Hepatic stellate cell (primary cell): Measurements from ENCODE around the gene TMEM144.

Source experiments
- DNase-seq: peaks from one replicate; pipeline ENCODE4 v3.0.0; 2011; ENCODE audit warnings: low spot score

TMEM144 gene

DNA sequence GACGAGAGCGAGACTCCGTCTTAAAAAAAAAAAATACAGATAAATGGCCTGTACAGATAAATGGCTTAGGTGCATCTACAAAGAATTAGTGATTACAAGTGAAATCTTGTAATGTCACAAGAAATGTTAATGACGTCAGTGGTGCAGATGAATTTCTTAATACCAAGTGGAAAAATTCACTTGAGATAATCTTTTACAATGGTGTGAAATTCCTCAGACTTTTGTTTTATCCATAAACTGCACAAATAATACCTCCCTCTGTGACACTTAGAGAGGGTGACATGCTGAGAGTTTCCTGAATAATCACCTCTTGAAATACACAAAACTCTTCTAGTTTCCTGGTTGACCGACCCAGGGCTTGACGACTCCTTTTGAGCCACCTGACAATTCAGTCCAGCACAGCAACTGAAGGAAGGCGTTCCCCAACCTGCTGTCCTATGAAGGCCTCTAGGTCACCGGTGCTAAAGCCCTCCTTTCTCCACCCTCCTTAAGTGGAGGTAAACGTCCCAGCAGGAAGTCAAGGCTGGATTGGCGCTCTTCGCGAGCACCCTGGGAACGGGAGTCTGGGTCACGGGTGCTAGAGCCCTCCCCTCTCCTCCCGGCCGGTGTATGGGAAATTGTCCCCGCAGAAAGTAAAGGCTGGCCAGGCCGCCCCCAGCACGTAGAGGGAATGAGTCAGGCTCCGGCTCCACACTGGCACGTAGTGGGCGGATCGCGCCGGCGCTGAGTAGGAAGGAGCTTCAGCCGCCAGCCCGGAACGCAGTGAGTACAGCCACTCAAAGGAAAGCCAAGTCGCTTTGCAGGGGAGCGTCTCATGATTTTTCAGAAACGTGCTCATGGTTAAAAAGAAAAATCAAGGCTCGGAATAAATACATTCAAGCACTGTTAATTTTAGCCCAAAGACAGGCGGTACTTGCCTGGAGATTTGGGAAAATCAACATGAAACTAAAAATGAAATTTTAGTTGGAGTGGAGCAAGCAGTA, at the start of gene TMEM144:
Gene TMEM144 (plus strand): TSS at position 662 of the 983 bp plus-strand sequence. CDS start 2,182 bp downstream, outside the sequence.
- DNase-seq = peak; percentile 77

DNA sequence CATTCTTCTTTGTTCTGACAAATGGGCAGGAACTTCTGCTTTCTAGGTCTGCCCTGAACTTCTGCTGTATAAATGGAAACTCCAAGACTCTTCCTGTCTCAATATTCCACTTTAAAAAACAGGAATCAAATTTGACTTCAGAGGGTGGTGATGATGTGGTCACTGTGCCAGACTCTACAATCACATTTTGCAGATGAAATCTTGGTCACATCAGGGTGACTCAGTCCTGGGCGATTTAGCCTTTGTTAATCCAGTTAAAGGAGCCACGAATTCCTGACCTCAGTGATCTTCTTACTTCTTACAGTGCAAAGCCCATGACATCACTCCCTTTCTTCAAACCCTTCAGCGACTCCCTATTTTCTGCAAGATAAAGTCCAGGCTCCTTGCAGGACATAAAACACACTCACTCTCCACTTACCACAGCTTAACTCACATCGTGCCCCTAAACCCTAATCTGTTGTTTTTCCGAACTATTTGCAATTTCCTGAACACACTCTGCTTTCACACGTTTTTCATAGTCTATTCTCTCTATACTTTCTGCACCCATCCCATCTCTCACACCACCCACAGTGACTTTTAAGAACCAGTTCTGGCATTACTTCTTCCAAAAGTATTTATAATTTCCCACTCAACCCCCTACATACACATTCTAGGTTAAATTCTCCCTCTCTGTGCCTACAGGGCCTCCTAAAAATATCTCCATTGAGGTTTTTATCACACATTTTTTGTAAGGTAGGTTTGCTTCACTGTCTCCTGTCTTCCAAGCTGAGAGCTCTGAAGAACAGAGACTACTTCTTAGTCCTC, 48.5 kb upstream of the TMEM144 start:
- DNase-seq = peak; percentile 64

DNA sequence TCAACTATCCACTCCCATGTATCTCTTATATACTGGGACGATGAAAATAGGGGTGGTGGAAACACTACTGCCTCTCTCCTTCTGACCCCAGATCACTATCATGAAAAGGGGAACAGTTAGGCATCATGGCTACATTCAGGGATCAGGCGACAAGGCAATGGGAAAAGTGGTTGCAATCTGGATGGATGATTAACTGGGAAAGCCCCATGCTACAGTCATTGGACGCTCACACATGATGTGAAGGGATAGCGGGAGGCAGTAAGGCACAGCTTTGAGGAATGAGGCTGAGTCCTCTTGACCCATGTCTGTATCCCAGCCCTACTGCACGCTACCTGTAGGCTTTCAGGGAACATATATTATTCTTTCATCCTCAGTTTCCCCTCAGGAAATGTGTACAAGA, 47.7 kb upstream of the TMEM144 start:
- no peak for DNase-seq

DNA sequence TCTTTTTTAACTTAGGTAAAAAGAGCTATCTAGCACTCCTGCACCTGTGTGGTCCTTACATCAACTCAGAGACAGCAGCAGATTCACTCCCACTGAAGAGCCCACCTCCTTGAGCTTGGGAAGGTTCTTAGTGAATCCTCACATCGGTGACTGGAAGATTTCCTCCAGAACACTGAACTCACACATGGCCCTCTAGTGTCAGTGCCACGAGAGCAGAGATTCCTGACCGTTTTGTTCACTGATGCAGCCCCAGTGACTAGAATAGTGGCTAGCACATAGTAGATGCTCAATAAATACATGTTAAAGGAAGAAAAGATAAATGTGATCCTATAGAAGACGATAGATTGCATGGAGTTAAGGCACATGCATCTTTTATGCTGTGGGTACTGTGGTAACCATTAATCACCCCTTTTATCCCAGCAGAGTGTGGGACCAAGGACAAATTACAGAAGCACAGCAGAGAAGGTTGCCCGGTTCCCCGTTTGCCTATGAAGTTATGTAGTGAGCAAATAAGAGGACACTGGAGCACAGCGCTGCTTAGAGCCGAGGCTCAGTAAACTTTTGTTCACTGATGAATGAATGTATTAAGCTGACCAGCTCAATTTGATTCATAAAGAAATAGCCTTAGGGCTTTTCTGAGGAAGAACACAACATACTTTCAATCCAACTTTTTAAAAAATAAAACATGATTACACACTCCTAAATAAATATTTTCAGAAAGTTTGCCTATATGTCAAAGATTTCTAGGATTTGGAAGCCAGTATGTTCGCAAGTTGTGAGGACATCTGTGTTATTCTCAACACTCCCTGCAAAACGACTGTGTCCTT, 46.1 kb upstream of the TMEM144 start:
- no peak for DNase-seq

DNA sequence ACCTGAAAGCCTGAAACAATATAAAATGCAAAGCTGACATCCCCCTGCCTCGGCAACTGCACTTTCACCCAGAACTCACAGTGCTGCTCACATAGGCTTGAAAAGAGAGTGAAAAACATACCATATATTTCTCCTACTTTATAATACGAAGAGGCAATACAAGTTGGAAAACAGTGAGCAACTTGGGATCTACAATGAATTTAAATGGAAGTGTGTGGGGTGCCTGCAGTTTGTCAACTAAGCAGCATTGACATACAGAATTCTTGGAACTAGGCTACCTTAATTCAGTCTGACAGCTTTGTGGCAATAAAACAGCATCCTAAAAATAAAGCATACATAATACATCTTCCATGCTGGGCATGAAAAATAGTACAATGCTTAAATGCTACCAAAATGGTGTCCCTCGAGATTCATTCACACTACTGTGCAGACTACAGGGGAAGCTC, 45.5 kb upstream of the TMEM144 start:
- no peak for DNase-seq

DNA sequence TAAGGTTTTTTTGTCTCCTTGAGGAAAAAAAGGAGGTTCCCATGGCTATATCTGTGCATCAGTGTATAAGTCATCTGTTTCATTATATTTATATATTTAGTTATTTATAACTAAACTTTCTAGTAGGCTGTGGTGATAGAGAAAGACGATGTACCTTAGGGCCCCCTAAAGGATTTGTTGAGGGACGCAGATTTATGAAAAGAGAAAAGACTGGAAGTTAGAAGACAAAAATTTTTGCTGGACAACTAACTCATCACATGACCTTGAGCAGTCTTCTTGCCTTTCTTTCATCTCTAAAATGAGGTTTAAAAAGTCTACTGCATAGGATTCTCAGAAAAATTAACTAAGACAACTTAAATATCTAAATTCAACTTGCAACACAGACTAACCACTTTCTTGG, 43.6 kb upstream of the TMEM144 start:
- DNase-seq = no peak

DNA sequence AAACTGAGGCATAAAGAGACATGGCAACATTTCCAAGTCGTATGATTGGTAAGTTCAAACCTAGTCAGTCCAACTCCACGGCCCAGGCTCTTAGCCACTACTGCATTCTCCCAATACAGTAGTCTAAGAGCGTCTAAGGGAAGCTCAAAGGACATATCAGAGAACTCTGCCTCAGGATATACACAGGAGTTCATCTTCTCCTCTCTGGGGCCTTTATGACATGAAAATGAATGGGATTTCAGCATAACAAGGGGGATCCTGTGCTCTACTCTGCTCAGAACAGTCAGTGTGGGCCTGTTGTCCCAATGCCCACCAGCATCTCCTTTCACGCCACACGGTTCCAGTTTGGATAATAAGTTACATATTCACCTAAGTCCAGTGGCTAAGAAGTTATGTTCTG, 41.7 kb upstream of the TMEM144 start:
- no peak for DNase-seq

DNA sequence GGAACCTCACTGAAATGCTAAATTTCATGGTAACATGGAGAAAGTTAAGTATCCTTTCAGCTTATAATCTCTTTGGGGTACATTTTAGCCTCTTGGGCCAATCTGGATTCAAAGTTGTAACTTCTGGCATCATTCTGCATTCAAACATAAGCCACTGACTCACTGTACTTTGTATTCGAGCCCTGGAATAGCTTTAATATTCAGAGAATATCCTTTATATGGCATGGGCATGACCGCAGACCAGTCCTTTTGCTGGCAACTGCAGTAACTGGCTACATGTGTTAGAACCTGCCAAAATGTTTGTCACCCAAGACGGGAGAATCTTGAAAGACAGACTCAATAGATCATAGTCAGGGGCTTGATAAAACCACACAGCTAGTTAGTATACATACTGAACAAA, 40.8 kb upstream of the TMEM144 start:
- DNase-seq = no peak

DNA sequence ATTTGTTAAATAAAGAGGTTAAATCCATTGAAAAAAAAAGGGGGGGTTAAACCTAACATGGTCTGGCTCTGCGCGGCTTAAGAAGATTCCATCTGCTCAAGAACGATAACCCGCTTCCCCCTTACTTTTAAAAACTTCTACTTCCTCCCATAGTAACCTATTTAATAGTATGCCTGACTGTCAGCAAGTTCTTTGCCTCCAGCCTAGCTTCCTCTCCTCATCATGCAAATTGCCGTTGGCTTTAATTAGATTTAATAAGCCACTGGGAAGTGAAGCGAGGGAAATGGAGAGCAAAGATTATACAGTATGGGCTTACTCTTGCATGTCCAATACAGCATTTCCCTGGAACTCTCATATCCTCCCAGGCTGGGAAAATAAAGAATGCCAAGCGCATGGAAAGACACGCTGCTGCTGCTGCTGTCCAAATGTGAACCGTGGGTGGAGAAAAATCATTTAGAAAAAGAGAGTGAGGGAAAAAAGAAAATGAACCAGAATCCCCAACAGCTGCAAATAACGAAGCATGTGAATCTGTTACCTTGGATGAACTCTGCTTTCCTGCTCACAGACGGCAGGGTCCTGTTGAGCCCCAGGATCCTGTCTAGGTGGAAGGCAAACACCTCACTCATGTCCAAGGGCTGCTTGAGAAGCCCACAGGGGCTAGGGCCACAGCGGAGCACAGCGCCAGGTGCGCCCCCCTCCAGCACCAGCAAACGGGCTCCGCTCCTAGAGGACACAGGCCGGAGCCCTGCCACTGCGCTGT, 40.2 kb upstream of the TMEM144 start:
- DNase-seq = no peak

DNA sequence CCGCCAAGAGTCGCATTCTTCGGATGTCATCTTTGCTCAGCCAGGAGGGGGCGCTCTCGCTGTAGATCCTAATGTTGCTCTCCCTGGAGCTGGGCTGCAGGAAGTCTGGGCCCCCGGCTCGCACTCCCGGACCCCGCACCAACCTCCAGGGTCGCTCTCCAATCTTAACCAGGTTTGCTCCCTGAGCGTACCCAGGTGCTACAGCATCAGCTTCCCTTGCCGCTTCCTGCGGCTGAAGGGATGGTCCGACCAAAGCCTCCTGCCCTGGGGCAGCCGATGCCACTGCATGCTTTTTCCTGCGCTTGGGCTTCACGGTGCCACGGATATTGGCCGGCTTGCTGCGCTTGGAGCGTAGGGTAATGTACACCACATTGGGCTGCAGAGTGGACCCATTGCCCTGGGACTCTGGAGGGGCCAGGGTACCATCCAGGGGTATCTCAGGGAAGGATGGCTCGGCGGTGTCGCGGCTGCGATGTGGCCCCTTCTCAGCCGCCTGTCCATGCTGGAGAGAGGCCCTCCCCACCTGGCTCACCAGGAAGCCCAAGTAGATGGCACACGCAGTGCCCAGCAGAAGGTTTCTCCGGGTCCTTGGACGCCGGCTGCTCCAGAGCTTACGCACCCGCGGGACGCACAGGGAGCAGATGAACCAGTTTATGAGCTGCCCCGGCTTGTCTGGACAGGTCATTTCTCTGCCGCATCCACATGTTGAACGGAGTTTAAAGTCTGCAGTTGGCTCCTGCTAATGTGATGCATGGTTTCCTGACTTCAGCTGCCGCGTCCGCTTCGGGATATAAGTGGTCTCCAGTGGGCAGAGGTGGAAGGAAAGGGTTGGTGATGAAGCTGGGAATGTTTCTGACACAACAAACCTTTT, 39.4 kb upstream of the TMEM144 start:
- DNase-seq = no peak

DNA sequence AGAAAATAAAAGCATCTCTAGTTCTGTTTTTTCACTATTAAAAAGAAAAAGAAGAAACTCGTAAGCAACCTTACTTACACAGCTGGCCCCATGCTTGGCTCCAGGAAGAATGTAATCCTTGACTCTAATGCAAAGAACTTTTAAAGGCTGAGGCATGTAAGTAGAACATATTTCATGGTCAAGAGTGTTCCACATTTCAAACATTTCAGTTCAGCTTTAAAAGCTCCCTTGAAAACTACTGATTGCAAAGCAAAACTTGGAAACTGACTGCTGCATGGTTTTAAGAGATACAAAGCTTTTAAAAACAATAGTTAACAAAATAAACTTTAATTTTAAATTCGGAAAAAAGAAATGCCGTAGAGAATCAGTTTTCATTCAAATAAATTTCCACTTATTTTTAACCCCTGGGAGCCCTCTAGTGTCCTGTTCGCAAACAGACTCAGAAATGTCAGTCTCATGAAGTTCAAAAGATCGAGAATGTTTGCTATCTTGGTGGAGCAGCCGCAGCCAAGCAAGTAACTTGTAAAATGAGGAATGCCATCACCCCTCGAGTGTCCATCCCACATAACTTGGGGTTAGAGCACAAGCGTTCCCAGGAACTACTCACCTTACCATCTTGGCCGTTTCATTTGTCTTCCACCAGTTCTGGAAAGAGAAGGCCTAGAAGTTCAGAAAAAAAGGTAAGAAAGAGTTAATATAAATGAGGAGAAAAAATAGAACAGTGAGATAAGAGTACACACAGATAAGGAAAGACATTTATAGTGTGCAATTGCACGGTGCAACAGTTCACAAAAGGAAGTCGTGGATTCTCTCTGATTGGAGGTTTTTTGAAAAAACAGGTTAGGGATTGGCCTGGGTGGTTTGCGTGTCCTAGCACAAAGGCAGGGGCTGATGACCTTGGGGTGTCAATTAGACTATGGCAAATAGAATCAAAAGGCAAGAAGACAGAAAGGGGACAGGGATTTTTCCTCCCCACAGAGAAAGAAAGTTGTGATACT, 37.7 kb upstream of the TMEM144 start, which contains the start of gene GASK1B:
Gene GASK1B (minus strand): TSS at position 765 of the 998 bp plus-strand sequence. CDS start 1,650 bp downstream, outside the sequence.
- DNase-seq = no peak

DNA sequence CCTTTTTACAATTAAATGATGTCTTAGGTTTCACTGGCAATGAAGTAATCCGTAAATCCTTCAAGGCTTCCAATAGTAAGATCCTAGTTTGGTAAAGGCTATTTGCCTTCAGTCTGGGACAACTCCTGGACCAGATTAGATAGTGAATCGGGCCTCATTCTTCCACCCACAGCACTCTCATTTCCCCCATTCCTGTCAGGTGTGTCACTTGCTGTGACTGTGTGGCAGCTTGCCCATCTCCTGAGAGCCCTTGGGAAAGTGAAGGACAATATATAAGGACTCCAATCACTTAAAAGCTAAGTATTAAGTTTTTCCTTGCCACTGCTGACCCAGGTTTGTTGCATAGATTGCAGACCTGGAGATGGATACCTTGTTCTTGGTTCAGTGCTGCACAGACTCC, 34.2 kb upstream of the TMEM144 start:
- no peak for DNase-seq

DNA sequence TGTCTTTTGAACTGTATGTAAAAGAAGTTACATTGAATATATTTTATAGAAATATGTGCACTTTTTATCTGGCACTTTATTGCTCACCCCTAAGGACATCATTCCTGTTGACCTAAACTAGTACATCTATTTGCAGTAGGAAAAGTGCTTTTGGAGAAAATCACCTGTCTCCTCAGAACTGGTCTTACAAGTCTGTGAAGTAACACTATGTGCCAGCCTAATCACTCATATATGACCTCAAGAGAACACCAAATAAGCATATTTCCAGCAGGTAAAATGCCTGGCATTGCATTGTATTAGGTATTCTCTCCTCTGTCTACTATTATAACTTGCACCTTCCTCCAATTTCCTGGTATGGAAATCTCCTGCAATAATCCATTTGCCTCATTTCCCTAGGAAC, 33.5 kb upstream of the TMEM144 start:
- DNase-seq = no peak

DNA sequence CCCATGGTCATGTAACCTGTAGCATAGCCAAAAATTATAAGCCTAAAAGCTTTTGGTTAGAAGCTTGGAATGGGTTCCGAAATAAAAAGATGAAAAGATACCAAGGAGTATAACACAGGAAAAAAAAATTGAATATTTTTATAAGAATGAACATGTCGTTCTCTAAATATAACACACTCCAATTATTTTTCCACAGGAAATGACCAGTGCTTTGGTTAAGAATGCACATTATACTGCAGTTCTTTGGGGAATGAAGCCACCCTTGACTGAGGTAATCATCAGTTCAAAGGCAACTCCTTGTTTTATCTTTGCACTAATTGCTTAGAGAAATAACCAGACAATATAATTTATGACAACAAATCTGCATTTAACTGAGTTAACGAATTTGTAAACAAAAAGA, 30.8 kb upstream of the TMEM144 start:
- no peak for DNase-seq

DNA sequence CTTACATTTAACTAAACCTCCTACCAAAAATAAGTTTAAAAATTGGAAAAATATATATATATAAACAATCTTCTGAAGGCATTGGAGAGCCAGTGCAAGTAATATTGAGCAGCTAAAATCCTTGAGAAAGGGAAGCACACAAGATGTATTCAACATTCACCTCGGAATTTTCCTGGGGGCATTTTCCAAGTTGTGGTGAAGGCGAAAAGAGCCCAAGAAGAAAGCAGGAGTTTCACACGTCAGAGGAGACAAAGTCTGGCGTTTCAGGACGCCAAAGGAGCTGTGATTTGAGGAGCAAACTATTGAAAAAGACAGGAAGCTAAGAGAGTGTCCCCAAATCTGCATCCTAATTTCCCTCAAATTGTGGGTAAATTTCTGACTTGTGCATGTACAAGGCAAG, 28.4 kb upstream of the TMEM144 start:
- DNase-seq = no peak

DNA sequence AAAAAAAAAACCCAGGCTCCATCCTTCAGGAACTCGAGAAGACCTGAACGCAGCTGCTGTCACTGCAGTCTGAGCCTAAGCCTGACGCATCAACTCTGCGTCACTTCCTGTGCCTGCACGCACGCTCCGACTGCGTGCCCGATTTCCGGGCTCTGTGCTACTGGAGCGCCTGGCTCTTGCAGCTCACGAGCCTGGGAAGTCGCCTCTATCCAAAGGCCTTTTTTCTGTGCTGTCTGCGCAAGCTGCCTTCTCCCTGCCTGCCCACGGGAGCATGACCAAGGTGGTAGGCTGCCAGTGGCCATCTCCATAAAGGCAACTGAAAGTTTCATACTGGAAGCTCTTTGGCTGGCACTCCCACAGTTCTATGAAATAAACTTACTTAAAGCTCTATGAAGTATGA, 27.6 kb upstream of the TMEM144 start:
- no peak for DNase-seq

DNA sequence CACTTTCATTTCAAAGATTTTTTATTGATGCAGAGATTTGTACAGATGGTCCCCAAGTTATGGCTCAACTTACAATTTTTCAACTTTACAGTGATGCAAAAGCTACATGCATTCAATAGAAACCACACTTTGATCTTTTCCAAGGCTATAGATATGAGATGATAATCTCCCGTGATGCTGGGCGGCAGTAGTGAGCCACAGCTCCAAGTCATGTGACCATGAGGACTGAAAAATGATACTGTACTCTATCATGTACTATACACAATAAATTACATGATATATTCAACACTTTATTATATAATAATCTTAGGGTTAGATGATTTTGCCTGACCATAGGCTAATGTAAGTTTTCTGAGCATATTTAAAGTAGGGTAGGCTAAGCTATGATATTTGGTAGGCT, 23.5 kb upstream of the TMEM144 start:
- no peak for DNase-seq

DNA sequence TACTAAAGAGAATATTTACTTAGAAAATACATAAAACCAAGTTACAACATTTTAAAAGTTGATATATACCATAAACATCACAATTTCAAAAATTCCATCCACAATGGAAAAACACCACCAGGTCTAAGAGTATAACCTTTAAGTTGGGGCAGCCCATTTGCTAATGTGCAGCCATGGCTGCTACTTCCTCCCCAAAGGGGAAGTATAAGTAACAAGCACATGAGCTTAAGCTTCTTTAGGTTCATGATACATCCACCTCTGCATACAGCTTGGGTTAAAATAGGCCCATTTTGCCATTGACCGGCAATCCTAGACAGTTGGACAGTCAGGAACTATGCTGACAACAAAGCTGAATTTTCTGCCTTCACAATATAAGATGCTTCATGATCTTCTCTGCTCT, 20.9 kb upstream of the TMEM144 start:
- DNase-seq = no peak

DNA sequence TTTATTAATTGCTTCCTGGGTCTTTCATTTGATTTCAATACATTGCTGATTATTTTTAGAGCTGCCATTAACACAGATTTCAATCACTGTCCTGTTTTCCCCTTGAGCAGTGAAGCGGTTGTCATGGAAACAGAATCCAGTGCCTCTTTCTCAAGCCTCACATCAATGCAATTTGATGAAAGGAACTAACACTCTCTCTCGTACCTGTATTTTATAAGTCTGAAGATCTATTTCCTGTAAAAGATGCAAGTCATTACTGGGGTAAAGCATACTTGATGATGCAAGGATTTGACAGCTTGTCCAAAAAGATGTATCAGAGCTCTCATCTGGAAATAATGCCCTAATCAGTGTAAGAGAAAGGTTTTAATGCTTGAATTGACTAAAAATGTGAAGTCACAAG, 19.6 kb upstream of the TMEM144 start:
- DNase-seq = no peak
